22Rv1 (cell line): ENCODE results near the gene PPAT.

Experiments
- ZFX ChIP-seq: fragments of 450-650 bp; IDR thresholded peaks from 2 replicates; pipeline ENCODE4 v1.6.1; 2017; ENCODE audit warnings: antibody characterized with exemption, borderline replicate concordance
- TF ChIP-seq, protein P1 (sequence below): fragments of 450-650 bp; IDR thresholded peaks from 2 replicates; pipeline ENCODE4 v1.5.1; 2017; ENCODE audit warnings: mild to moderate bottlenecking

DNA sequence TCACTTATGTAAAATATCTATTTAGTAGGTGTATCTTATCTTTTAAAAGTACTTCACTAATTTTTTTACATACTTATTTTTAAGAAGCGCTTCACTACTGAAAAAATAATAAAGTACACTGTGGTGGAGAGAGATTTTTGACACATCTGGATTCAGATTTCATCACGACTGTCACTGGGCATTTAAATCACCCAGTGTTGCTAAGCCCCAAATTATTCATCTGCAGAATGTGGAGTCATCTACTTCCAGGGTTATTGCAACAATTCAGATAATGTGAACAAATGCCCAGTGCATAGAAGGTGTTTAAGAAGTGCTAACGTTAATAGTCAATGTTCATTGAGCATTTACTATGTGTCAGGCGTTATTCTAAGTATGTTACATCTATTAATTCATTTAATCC is 90.0 kb downstream of the PPAT start:
- TF ChIP-seq, protein P1, sequence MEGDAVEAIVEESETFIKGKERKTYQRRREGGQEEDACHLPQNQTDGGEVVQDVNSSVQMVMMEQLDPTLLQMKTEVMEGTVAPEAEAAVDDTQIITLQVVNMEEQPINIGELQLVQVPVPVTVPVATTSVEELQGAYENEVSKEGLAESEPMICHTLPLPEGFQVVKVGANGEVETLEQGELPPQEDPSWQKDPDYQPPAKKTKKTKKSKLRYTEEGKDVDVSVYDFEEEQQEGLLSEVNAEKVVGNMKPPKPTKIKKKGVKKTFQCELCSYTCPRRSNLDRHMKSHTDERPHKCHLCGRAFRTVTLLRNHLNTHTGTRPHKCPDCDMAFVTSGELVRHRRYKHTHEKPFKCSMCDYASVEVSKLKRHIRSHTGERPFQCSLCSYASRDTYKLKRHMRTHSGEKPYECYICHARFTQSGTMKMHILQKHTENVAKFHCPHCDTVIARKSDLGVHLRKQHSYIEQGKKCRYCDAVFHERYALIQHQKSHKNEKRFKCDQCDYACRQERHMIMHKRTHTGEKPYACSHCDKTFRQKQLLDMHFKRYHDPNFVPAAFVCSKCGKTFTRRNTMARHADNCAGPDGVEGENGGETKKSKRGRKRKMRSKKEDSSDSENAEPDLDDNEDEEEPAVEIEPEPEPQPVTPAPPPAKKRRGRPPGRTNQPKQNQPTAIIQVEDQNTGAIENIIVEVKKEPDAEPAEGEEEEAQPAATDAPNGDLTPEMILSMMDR, result no peak
- TF ChIP-seq ZFX, result no peak
